H1 (cell line): ENCODE results near the gene MPEG1. TPM values are rescaled to one million over a fixed set of nuclear protein-coding genes. Genes with fewer than 3 reads are reported as not detected.

Experiments
- TCF12 ChIP-seq: IDR thresholded peaks from 2 replicates; pipeline ENCODE4 v1.6.1; 2011; ENCODE audit warnings: low read depth, mild to moderate bottlenecking, low read length
- polyA plus RNA-seq, 7 experiments: library from polyadenylated mRNA; depleted of rRNA in 3 of 7; stranded (reverse) in 5 of 7; unstranded in 2 of 7; fragments of >200 nt in 5 of 7; fragments of 200-250 nt in 2 of 7; gene quantifications; 1 replicate in 5 of 7; 2 replicates in 1 of 7; 4 replicates in 1 of 7; pipeline versions ENCODE4 v1.2.1 to v1.2.3, GENCODE V29; 2011 to 2013; ENCODE audit warnings: missing spikeins in 2 of 7, mixed read lengths in 2 of 7
- total RNA-seq: library from RNA; stranded (reverse); fragmentation: NEBNext Ultra II Directional; extraction: Animal tissue kit (Norgen Biotek cat#: 25700); gene quantifications from 2 replicates; pipeline ENCODE4 v1.2.1, GENCODE V29; 2021
- TF ChIP-seq, protein P1 (sequence below): fragments of 300-600 bp; sonication (generic); IDR thresholded peaks from 2 replicates; pipeline ENCODE4 v1.7.1; 2012; ENCODE audit warnings: low read length, moderate library complexity, mild to moderate bottlenecking, inconsistent platforms; ENCODE audit not compliant: insufficient replicate concordance

The MPEG1 gene
- total and polyA plus RNA-seq, 2 of the 8 experiments (the other 6 are each of a cell fraction or from before 2014, with no cell fraction given): not detected

GRCh38 chr11:59198726-59199125 lies 14.0 kb downstream of the MPEG1 start (continued):
- TF ChIP-seq, protein P1, sequence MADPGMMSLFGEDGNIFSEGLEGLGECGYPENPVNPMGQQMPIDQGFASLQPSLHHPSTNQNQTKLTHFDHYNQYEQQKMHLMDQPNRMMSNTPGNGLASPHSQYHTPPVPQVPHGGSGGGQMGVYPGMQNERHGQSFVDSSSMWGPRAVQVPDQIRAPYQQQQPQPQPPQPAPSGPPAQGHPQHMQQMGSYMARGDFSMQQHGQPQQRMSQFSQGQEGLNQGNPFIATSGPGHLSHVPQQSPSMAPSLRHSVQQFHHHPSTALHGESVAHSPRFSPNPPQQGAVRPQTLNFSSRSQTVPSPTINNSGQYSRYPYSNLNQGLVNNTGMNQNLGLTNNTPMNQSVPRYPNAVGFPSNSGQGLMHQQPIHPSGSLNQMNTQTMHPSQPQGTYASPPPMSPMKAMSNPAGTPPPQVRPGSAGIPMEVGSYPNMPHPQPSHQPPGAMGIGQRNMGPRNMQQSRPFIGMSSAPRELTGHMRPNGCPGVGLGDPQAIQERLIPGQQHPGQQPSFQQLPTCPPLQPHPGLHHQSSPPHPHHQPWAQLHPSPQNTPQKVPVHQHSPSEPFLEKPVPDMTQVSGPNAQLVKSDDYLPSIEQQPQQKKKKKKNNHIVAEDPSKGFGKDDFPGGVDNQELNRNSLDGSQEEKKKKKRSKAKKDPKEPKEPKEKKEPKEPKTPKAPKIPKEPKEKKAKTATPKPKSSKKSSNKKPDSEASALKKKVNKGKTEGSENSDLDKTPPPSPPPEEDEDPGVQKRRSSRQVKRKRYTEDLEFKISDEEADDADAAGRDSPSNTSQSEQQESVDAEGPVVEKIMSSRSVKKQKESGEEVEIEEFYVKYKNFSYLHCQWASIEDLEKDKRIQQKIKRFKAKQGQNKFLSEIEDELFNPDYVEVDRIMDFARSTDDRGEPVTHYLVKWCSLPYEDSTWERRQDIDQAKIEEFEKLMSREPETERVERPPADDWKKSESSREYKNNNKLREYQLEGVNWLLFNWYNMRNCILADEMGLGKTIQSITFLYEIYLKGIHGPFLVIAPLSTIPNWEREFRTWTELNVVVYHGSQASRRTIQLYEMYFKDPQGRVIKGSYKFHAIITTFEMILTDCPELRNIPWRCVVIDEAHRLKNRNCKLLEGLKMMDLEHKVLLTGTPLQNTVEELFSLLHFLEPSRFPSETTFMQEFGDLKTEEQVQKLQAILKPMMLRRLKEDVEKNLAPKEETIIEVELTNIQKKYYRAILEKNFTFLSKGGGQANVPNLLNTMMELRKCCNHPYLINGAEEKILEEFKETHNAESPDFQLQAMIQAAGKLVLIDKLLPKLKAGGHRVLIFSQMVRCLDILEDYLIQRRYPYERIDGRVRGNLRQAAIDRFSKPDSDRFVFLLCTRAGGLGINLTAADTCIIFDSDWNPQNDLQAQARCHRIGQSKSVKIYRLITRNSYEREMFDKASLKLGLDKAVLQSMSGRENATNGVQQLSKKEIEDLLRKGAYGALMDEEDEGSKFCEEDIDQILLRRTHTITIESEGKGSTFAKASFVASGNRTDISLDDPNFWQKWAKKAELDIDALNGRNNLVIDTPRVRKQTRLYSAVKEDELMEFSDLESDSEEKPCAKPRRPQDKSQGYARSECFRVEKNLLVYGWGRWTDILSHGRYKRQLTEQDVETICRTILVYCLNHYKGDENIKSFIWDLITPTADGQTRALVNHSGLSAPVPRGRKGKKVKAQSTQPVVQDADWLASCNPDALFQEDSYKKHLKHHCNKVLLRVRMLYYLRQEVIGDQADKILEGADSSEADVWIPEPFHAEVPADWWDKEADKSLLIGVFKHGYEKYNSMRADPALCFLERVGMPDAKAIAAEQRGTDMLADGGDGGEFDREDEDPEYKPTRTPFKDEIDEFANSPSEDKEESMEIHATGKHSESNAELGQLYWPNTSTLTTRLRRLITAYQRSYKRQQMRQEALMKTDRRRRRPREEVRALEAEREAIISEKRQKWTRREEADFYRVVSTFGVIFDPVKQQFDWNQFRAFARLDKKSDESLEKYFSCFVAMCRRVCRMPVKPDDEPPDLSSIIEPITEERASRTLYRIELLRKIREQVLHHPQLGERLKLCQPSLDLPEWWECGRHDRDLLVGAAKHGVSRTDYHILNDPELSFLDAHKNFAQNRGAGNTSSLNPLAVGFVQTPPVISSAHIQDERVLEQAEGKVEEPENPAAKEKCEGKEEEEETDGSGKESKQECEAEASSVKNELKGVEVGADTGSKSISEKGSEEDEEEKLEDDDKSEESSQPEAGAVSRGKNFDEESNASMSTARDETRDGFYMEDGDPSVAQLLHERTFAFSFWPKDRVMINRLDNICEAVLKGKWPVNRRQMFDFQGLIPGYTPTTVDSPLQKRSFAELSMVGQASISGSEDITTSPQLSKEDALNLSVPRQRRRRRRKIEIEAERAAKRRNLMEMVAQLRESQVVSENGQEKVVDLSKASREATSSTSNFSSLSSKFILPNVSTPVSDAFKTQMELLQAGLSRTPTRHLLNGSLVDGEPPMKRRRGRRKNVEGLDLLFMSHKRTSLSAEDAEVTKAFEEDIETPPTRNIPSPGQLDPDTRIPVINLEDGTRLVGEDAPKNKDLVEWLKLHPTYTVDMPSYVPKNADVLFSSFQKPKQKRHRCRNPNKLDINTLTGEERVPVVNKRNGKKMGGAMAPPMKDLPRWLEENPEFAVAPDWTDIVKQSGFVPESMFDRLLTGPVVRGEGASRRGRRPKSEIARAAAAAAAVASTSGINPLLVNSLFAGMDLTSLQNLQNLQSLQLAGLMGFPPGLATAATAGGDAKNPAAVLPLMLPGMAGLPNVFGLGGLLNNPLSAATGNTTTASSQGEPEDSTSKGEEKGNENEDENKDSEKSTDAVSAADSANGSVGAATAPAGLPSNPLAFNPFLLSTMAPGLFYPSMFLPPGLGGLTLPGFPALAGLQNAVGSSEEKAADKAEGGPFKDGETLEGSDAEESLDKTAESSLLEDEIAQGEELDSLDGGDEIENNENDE: no peak
- no peak for TF ChIP-seq TCF12
